HepG2 (cell line): ENCODE results near the gene CASS4. TPM values are rescaled to one million over a fixed set of nuclear protein-coding genes. Genes with fewer than 3 reads are reported as not detected.

Source experiments
- BRF2 ChIP-seq: sonication (generic); formaldehyde crosslinking; IDR thresholded peaks from 2 replicates; pipeline ENCODE4 v1.8.1; 2022; ENCODE audit warnings: mild to moderate bottlenecking, missing genetic modification reagents
- HOXA5 ChIP-seq: sonication (generic); formaldehyde crosslinking; IDR thresholded peaks from 2 replicates; pipeline ENCODE4 v1.4.0; 2020; ENCODE audit warnings: missing genetic modification reagents
- IRF2 ChIP-seq: IDR thresholded peaks from 2 replicates; pipeline ENCODE4 v1.6.1; 2018; ENCODE audit warnings: missing genetic modification reagents, missing compliant biosample characterization
- JUND ChIP-seq: sonication (generic); formaldehyde crosslinking; IDR thresholded peaks from 2 replicates; pipeline ENCODE4 v1.8.0; 2022; ENCODE audit warnings: mild to moderate bottlenecking, missing genetic modification reagents
- KDM5B ChIP-seq: sonication (generic); formaldehyde crosslinking; IDR thresholded peaks from 2 replicates; pipeline ENCODE4 v1.4.0; 2020; ENCODE audit warnings: missing genetic modification reagents, mild to moderate bottlenecking, borderline replicate concordance
- KLF9 ChIP-seq: IDR thresholded peaks from 2 replicates; pipeline ENCODE4 v1.6.1; 2016; ENCODE audit warnings: low read depth
- PTBP1 ChIP-seq: fragments of 200-400 bp; formaldehyde crosslinking; IDR thresholded peaks from 2 replicates; pipeline ENCODE4 v1.6.1; 2018; ENCODE audit warnings: low read length, low read depth; ENCODE audit not compliant: poor library complexity, severe bottlenecking
- ZC3H4 ChIP-seq: sonication (generic); formaldehyde crosslinking; IDR thresholded peaks from 2 replicates; pipeline ENCODE4 v1.4.0; 2020; ENCODE audit warnings: missing genetic modification reagents, borderline replicate concordance
- ZEB1 ChIP-seq: IDR thresholded peaks from 2 replicates; pipeline ENCODE4 v1.6.1; 2012; ENCODE audit warnings: mild to moderate bottlenecking, low read depth, inconsistent platforms; ENCODE audit not compliant: insufficient replicate concordance
- ZFP82 ChIP-seq: sonication (generic); formaldehyde crosslinking; IDR thresholded peaks from 2 replicates; pipeline ENCODE4 v1.5.1; 2020; ENCODE audit warnings: mild to moderate bottlenecking, missing genetic modification reagents, borderline replicate concordance
- ZNF282 ChIP-seq: fragments of 450-650 bp; IDR thresholded peaks from 2 replicates; pipeline ENCODE4 v1.6.1; 2018; ENCODE audit not compliant: partially characterized antibody
- ZNF337 ChIP-seq: sonication (generic); formaldehyde crosslinking; IDR thresholded peaks from 2 replicates; pipeline ENCODE4 v1.5.1; 2020; ENCODE audit warnings: missing genetic modification reagents, low read depth, mild to moderate bottlenecking, borderline replicate concordance
- ZNF510 ChIP-seq: sonication (generic); formaldehyde crosslinking; IDR thresholded peaks from 2 replicates; pipeline ENCODE4 v1.4.0; 2020; ENCODE audit warnings: low read depth, mild to moderate bottlenecking, missing genetic modification reagents
- ZNF674 ChIP-seq: sonication (generic); formaldehyde crosslinking; IDR thresholded peaks from 2 replicates; pipeline ENCODE4 v1.5.0; 2020; ENCODE audit warnings: low read depth, mild to moderate bottlenecking, missing genetic modification reagents
- ZNF781 ChIP-seq: sonication (generic); formaldehyde crosslinking; IDR thresholded peaks from 2 replicates; pipeline ENCODE4 v1.5.1; 2020; ENCODE audit warnings: borderline replicate concordance, mild to moderate bottlenecking, missing genetic modification reagents; ENCODE audit errors: not compliant biosample characterization
- polyA plus RNA-seq, 8 experiments: library from polyadenylated mRNA; depleted of rRNA in 3 of 8; stranded (reverse) in 7 of 8; unstranded in 1 of 8; fragments of >200 nt; fragmentation: Illumina TruSeq in 4 of 8; extraction: Trizol in 4 of 8; gene quantifications; 2 replicates each; pipeline versions ENCODE4 v1.2.1 to v1.2.3, GENCODE V29; 2011 to 2016; ENCODE audit warnings: low read depth in 4 of 8, missing spikeins in 1 of 8, mixed read lengths in 1 of 8; ENCODE audit not compliant: insufficient read depth in 1 of 8
- total RNA-seq, 5 experiments: library from RNA; depleted of rRNA; stranded (reverse); fragments of >200 nt; fragmentation: Illumina TruSeq; extraction: Trizol; gene quantifications; 2 replicates each; pipeline ENCODE4 v1.2.3, GENCODE V29; 2016; ENCODE audit warnings: low read depth in 1 of 5
- TF ChIP-seq, protein P1 (sequence below): sonication (generic); formaldehyde crosslinking; IDR thresholded peaks from 2 replicates; pipeline ENCODE4 v1.4.0; 2020; ENCODE audit warnings: mild to moderate bottlenecking, missing genetic modification reagents, borderline replicate concordance
- TF ChIP-seq, protein P2 (sequence below): sonication (generic); formaldehyde crosslinking; IDR thresholded peaks from 2 replicates; pipeline ENCODE4 v1.4.0; 2020; ENCODE audit warnings: missing genetic modification reagents, borderline replicate concordance

CASS4 gene
- total and polyA plus RNA-seq, 2 of the 13 experiments (the other 11 are each of a cell fraction or from before 2014, with no cell fraction given), result 0.17 to 0.49 TPM

DNA sequence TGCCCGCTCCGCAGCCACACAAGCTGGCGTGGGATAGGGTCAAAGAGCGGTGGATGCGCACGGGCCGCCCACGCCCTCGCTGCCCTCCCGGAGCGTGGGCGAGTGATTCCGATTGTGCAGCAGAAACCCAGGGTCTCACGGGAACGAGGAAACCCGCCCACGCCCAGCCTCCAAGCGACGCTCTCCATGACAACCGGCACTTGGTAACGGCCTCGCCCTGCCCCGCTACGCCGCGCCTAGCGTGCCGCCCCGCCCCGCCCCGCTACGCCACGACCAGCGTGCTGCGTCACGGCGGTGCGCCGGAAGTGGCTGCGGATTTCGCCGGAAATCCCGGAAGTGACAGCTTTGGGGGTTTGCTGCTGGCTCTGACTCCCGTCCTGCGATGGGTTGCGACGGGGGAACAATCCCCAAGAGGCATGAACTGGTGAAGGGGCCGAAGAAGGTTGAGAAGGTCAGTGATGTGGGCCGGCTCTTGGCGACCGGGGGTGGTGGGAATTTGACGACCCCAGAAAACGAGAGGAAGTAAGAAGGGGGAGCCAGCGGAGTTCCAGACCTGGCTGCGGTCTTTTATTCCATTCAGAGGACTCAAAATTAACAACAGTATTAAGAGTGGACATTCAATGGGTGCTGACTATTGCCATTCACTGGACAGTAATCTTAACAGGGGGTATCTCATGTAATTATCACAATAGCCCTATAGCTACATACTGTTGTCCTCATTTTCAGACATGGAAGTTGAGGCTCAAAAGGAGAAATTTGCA is 56.4 kb downstream of the CASS4 start, which contains the start of gene RTF2 (continued):
- TF ChIP-seq, protein P1, sequence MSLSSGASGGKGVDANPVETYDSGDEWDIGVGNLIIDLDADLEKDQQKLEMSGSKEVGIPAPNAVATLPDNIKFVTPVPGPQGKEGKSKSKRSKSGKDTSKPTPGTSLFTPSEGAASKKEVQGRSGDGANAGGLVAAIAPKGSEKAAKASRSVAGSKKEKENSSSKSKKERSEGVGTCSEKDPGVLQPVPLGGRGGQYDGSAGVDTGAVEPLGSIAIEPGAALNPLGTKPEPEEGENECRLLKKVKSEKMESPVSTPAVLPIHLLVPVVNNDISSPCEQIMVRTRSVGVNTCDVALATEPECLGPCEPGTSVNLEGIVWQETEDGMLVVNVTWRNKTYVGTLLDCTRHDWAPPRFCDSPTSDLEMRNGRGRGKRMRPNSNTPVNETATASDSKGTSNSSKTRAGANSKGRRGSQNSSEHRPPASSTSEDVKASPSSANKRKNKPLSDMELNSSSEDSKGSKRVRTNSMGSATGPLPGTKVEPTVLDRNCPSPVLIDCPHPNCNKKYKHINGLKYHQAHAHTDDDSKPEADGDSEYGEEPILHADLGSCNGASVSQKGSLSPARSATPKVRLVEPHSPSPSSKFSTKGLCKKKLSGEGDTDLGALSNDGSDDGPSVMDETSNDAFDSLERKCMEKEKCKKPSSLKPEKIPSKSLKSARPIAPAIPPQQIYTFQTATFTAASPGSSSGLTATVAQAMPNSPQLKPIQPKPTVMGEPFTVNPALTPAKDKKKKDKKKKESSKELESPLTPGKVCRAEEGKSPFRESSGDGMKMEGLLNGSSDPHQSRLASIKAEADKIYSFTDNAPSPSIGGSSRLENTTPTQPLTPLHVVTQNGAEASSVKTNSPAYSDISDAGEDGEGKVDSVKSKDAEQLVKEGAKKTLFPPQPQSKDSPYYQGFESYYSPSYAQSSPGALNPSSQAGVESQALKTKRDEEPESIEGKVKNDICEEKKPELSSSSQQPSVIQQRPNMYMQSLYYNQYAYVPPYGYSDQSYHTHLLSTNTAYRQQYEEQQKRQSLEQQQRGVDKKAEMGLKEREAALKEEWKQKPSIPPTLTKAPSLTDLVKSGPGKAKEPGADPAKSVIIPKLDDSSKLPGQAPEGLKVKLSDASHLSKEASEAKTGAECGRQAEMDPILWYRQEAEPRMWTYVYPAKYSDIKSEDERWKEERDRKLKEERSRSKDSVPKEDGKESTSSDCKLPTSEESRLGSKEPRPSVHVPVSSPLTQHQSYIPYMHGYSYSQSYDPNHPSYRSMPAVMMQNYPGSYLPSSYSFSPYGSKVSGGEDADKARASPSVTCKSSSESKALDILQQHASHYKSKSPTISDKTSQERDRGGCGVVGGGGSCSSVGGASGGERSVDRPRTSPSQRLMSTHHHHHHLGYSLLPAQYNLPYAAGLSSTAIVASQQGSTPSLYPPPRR (CRISPR knock-in tag), result 0 out of 2 replicates have a peak, but pooled peaks have one; percentile 47
- no peak for TF ChIP-seq BRF2 (CRISPR knock-in tag)
- peak; percentile 93 for TF ChIP-seq HOXA5
- peak; percentile 79 for TF ChIP-seq JUND (CRISPR knock-in tag)
- peak; percentile 98 for TF ChIP-seq IRF2 (CRISPR knock-in tag)
- TF ChIP-seq ZNF282, result no peak
- peak; percentile 93 for TF ChIP-seq KDM5B
- 0 out of 2 replicates have a peak, but pooled peaks have one; percentile 32 for TF ChIP-seq ZFP82 (CRISPR knock-in tag)
- TF ChIP-seq, protein P2, sequence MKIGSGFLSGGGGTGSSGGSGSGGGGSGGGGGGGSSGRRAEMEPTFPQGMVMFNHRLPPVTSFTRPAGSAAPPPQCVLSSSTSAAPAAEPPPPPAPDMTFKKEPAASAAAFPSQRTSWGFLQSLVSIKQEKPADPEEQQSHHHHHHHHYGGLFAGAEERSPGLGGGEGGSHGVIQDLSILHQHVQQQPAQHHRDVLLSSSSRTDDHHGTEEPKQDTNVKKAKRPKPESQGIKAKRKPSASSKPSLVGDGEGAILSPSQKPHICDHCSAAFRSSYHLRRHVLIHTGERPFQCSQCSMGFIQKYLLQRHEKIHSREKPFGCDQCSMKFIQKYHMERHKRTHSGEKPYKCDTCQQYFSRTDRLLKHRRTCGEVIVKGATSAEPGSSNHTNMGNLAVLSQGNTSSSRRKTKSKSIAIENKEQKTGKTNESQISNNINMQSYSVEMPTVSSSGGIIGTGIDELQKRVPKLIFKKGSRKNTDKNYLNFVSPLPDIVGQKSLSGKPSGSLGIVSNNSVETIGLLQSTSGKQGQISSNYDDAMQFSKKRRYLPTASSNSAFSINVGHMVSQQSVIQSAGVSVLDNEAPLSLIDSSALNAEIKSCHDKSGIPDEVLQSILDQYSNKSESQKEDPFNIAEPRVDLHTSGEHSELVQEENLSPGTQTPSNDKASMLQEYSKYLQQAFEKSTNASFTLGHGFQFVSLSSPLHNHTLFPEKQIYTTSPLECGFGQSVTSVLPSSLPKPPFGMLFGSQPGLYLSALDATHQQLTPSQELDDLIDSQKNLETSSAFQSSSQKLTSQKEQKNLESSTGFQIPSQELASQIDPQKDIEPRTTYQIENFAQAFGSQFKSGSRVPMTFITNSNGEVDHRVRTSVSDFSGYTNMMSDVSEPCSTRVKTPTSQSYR (CRISPR knock-in tag), result peak; percentile 77
- no peak for TF ChIP-seq PTBP1
- peak; percentile 42 for TF ChIP-seq ZEB1
- TF ChIP-seq ZNF781 (CRISPR knock-in tag), result peak; percentile 30
- TF ChIP-seq ZC3H4, result no peak; the same call in 1 of the 2 replicates
- TF ChIP-seq ZNF337 (CRISPR knock-in tag), result peak; percentile 44; the same call in 1 of the 2 replicates
- TF ChIP-seq KLF9 (CRISPR knock-in tag), result peak; percentile 96
- peak; percentile 86; the same call in 1 of the 2 replicates for TF ChIP-seq ZNF674 (CRISPR knock-in tag)
- no peak; the same call in 1 of the 2 replicates for TF ChIP-seq ZNF510 (CRISPR knock-in tag)
